ENCODE measurements around the gene CNTNAP2. TPM values are rescaled to one million over a fixed set of nuclear protein-coding genes. Genes with fewer than 3 reads are reported as not detected.

CNTNAP2 gene
- total RNA-seq, 4 donors from 2014 or later = 0.42 TPM; not detected in 3

GRCh38 chr7:147078312-147078711 lies 961.7 kb downstream of the CNTNAP2 start:
- H3K4me3 ChIP-seq = no peak overlapping the region
- no peaks in the 10 kb centered on the region for H3K36me3 ChIP-seq
- H3K27ac ChIP-seq = no peak overlapping the region
- H3K27me3 ChIP-seq = no peaks in the 10 kb centered on the region
- TF ChIP-seq CTCF (IDR thresholded peaks at IDR 0.05) = no peak
- TF ChIP-seq EP300 (IDR thresholded peaks at IDR 0.05) = no peak
- no peak for TF ChIP-seq POLR2A (IDR thresholded peaks at IDR 0.05)
- no peak for DNase-seq (ENCODE audit: low spot score in 2 of 2)
- no peaks in the 10 kb centered on the region for H3K9me3 ChIP-seq
- WGBS, 2 donors = 84 to 87% methylated on average over 3 of the region's 3 CpGs
- H3K4me1 ChIP-seq = no peaks in the 10 kb centered on the region

DNA sequence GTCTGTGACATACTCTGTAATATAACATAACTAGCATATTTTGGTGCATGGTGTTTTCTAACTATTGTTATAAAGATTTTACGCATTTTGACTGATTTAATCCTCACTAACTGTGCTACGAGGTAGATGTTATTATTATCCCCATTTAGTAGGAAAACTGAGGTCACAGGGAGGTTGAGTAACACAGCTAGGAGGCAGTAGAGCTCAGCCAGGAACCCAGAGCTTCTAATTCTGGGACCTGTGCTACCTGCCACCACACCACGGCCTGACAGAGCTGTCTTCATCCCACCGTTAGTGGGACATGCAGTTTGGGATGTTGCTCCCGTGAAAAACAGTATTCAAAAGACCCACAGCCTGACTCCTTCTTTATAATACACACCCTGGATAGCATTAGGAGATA lies 962.5 kb downstream of the CNTNAP2 start:
- TF ChIP-seq EP300 (IDR thresholded peaks at IDR 0.05) = no peak
- no peak for TF ChIP-seq POLR2A (IDR thresholded peaks at IDR 0.05)
- no peak for TF ChIP-seq CTCF (IDR thresholded peaks at IDR 0.05)
- H3K27ac ChIP-seq = no peak overlapping the region
- no peaks in the 10 kb centered on the region for H3K36me3 ChIP-seq
- no peak for DNase-seq (ENCODE audit: low spot score in 2 of 2)
- 72 to 79% methylated on average over 5 of the region's 5 CpGs for WGBS, 2 donors
- no peaks in the 10 kb centered on the region for H3K9me3 ChIP-seq
- no peaks in the 10 kb centered on the region for H3K27me3 ChIP-seq
- no peak overlapping the region for H3K4me3 ChIP-seq
- no peaks in the 10 kb centered on the region for H3K4me1 ChIP-seq

- WGBS, 2 donors = 77% methylated on average over 2 of the region's 2 CpGs
- no peaks in the 10 kb centered on the region for H3K27me3 ChIP-seq
- H3K4me1 ChIP-seq = no peaks in the 10 kb centered on the region
- no peaks in the 10 kb centered on the region for H3K36me3 ChIP-seq
- no peak for DNase-seq (ENCODE audit: low spot score in 2 of 2)
- no peak overlapping the region for H3K27ac ChIP-seq
- no peaks in the 10 kb centered on the region for H3K9me3 ChIP-seq
- TF ChIP-seq EP300 (IDR thresholded peaks at IDR 0.05) (no peak), POLR2A (IDR thresholded peaks at IDR 0.05) (no peak)
- H3K4me3 ChIP-seq = no peak overlapping the region
Measured at GRCh38 chr7:147079921-147080420, 963.4 kb downstream of the CNTNAP2 start.

GRCh38 chr7:147081117-147081516 lies 964.5 kb downstream of the CNTNAP2 start:
- Histone ChIP-seq H3K27ac (no peak overlapping the region), H3K36me3 (no peaks in the 10 kb centered on the region), H3K4me1 (no peaks in the 10 kb centered on the region), H3K4me3 (no peak overlapping the region), H3K9me3 (no peaks in the 10 kb centered on the region), H3K27me3 (no peaks in the 10 kb centered on the region)
- WGBS, 2 donors = 90 to 92% methylated on average over 7 of the region's 7 CpGs
- no peak for DNase-seq (ENCODE audit: low spot score in 2 of 2)
- no peak for TF ChIP-seq POLR2A (IDR thresholded peaks at IDR 0.05)
- TF ChIP-seq CTCF (IDR thresholded peaks at IDR 0.05) = no peak
- TF ChIP-seq EP300 (IDR thresholded peaks at IDR 0.05) = no peak

DNA sequence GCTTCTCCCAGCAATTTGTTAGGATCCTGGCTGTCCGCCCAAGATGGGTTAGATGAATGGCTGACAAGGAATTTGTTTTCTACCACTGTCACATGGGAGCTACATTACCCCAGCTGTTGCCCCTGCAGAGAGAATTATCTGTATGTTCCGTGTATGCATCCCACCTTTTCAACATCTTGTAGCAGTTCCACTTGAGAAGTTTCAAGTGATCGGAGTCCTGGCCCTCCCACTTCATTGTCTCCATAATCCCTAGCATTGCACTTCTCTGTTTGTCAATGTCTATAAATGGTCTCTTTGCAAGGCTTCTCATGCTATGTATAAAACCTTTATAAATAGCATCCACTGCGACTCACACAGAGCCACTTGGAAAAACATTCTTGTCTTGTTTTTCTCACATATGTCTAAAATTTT lies 972.5 kb downstream of the CNTNAP2 start:
- Histone ChIP-seq H3K9me3 (no peaks in the 10 kb centered on the region), H3K4me3 (no peak overlapping the region), H3K4me1 (no peaks in the 10 kb centered on the region), H3K27ac (no peak overlapping the region), H3K36me3 (no peaks in the 10 kb centered on the region), H3K27me3 (no peaks in the 10 kb centered on the region)
- TF ChIP-seq CTCF (IDR thresholded peaks at IDR 0.05) = no peak
- TF ChIP-seq POLR2A (IDR thresholded peaks at IDR 0.05) = no peak
- no peak for TF ChIP-seq EP300 (IDR thresholded peaks at IDR 0.05)
- DNase-seq (ENCODE audit: low spot score in 2 of 2) = no peak
- 63 to 66% methylated on average over 4 of the region's 4 CpGs for WGBS, 2 donors

- no peaks in the 10 kb centered on the region for H3K9me3 ChIP-seq
- H3K36me3 ChIP-seq = no peaks in the 10 kb centered on the region
- no peak for DNase-seq (ENCODE audit: low spot score in 2 of 2)
- H3K4me1 ChIP-seq = no peaks in the 10 kb centered on the region
- TF ChIP-seq POLR2A (IDR thresholded peaks at IDR 0.05) (no peak), EP300 (IDR thresholded peaks at IDR 0.05) (no peak), CTCF (IDR thresholded peaks at IDR 0.05) (no peak)
- H3K27ac ChIP-seq = no peak overlapping the region
- no peak overlapping the region for H3K4me3 ChIP-seq
- H3K27me3 ChIP-seq = no peaks in the 10 kb centered on the region
- WGBS, 2 donors = 76 to 81% methylated on average over 1 of the region's 1 CpG
Measured at GRCh38 chr7:147089608-147090007, 973.0 kb downstream of the CNTNAP2 start.

Measured in tibial nerve (tissue), 4 donors.